Ascending aorta (tissue), 2 donors: ENCODE measurements around the gene WEE1. TPM values are rescaled to one million over a fixed set of nuclear protein-coding genes. Genes with fewer than 3 reads are reported as not detected.

Experiments used
- DNase-seq, 2 donors: peaks; one replicate each; pipeline ENCODE4 v3.0.0-alpha.2; 2019; ENCODE audit warnings: low spot score in 2 of 2
- H3K27ac ChIP-seq, 2 donors: fragments of 200-600 bp; sonication (generic); one replicate each; pipeline ENCODE4 v1.5.1; 2016 to 2017; ENCODE audit warnings: mild to moderate bottlenecking in 1 of 2
- H3K27me3 ChIP-seq: fragments of 200-600 bp; sonication (generic); one replicate; pipeline ENCODE4 v1.5.1; 2017
- H3K36me3 ChIP-seq, 2 donors: fragments of 200-600 bp; sonication (generic); one replicate each; pipeline ENCODE4 v1.5.1; 2016
- H3K4me1 ChIP-seq, 2 donors: fragments of 200-600 bp; sonication (generic); one replicate each; pipeline ENCODE4 v1.5.1; 2016 to 2017; ENCODE audit warnings: mild to moderate bottlenecking in 1 of 2
- H3K4me3 ChIP-seq, 2 donors: fragments of 200-600 bp; sonication (generic); one replicate each; pipeline ENCODE4 v1.5.1; 2016 to 2017; ENCODE audit warnings: mild to moderate bottlenecking in 1 of 2
- H3K9me3 ChIP-seq, 2 donors: fragments of 200-600 bp; sonication (generic); one replicate each; pipeline ENCODE4 v1.5.1; 2016
- CTCF ChIP-seq, 3 experiments: fragments of 200-600 bp in 2 of 3; fragments of 450-650 bp in 1 of 3; sonication (generic) in 2 of 3; IDR thresholded peaks; one replicate each; pipeline ENCODE4 v1.5.1; 2016 to 2019; ENCODE audit warnings: antibody characterized with exemption in 3 of 3, mild to moderate bottlenecking in 1 of 3, moderate library complexity in 1 of 3
- intact Hi-C: fragments of 100-400 bp; cut with DNase I; formaldehyde crosslinking; loops from one replicate; pipeline ENCODE4 v1.15.1; 2023
- total RNA-seq: library from RNA; depleted of rRNA; stranded (reverse); fragments of >200 nt; gene quantifications from one replicate; pipeline ENCODE4 v1.1.0, GENCODE V29; 2016

The WEE1 gene
- total RNA-seq, 1 donor from 2014 or later = 20.8 TPM

- intact Hi-C loops = no loop called here
- H3K36me3 ChIP-seq = peaks cover 42% of the 10 kb centered on the region in 2 donors
- no peaks in the 10 kb centered on the region for H3K27me3 ChIP-seq
- no peak overlapping the region for H3K4me3 ChIP-seq
- H3K4me1 ChIP-seq = no peaks in the 10 kb centered on the region
- H3K9me3 ChIP-seq = no peaks in the 10 kb centered on the region
- no peak for DNase-seq
- no peak for TF ChIP-seq CTCF (IDR thresholded peaks at IDR 0.05)
- no peak overlapping the region for H3K27ac ChIP-seq
These were observed 17.2 kb downstream of the WEE1 start for GRCh38 chr11:9590717-9591116.

GRCh38 chr11:9594267-9595046 lies 21.0 kb downstream of the WEE1 start:
- Histone ChIP-seq H3K9me3 (no peaks in the 10 kb centered on the region), H3K27ac (no peak overlapping the region), H3K4me3 (no peak overlapping the region), H3K36me3 (peaks cover 9% of the 10 kb centered on the region in 2 donors), H3K27me3 (no peaks in the 10 kb centered on the region), H3K4me1 (no peaks in the 10 kb centered on the region)
- intact Hi-C loops = no loop called here
- TF ChIP-seq CTCF (IDR thresholded peaks at IDR 0.05) = no peak
- DNase-seq = no peak

- Histone ChIP-seq H3K27ac (no peak overlapping the region), H3K4me3 (no peak overlapping the region), H3K4me1 (no peaks in the 10 kb centered on the region), H3K9me3 (no peaks in the 10 kb centered on the region), H3K27me3 (no peaks in the 10 kb centered on the region), H3K36me3 (no peaks in the 10 kb centered on the region)
- no peak for TF ChIP-seq CTCF (IDR thresholded peaks at IDR 0.05)
- intact Hi-C loops = no loop called here
- DNase-seq = no peak
These were observed 23.5 kb downstream of the WEE1 start for GRCh38 chr11:9596926-9597464.

- H3K9me3 ChIP-seq = no peaks in the 10 kb centered on the region
- TF ChIP-seq CTCF (IDR thresholded peaks at IDR 0.05) = no peak
- H3K4me1 ChIP-seq = no peaks in the 10 kb centered on the region
- H3K4me3 ChIP-seq = no peak overlapping the region
- H3K27ac ChIP-seq = no peak overlapping the region
- H3K27me3 ChIP-seq = no peaks in the 10 kb centered on the region
- intact Hi-C loops = no loop called here
- no peaks in the 10 kb centered on the region for H3K36me3 ChIP-seq
- DNase-seq = no peak
These were observed 26.7 kb downstream of the WEE1 start for GRCh38 chr11:9600166-9600565.

GRCh38 chr11:9600644-9601036 lies 27.2 kb downstream of the WEE1 start:
- Histone ChIP-seq H3K4me1 (no peaks in the 10 kb centered on the region), H3K4me3 (no peak overlapping the region), H3K27me3 (no peaks in the 10 kb centered on the region), H3K36me3 (no peaks in the 10 kb centered on the region), H3K27ac (no peak overlapping the region), H3K9me3 (no peaks in the 10 kb centered on the region)
- intact Hi-C loops = no loop called here
- TF ChIP-seq CTCF (IDR thresholded peaks at IDR 0.05) = no peak
- no peak for DNase-seq
